Cardiac muscle cell (in vitro differentiated cells and primary cell): ENCODE data around the gene CCDC14. TPM values are rescaled to one million over a fixed set of nuclear protein-coding genes. Genes with fewer than 3 reads are reported as not detected.
"Not testable (repeated sequence)": the region's sequence is repeated elsewhere in the genome, so short reads cannot be mapped to it uniquely, and the experiment has no call there.

Experiments used
- DNase-seq, 2 donors: peaks; one replicate each; pipeline versions ENCODE4 v3.0.0 to v3.0.0-alpha.2; 2010 to 2017; ENCODE audit warnings: low read depth in 1 of 2, low spot score in 1 of 2
- H3K27ac ChIP-seq: fragments of 200-600 bp; sonication (generic); 2 replicates; pipeline ENCODE4 v1.5.1; 2016
- H3K27me3 ChIP-seq: fragments of 200-600 bp; sonication (generic); 2 replicates; pipeline ENCODE4 v1.6.0; 2016; ENCODE audit warnings: control low read depth
- H3K36me3 ChIP-seq: fragments of 200-600 bp; sonication (generic); 2 replicates; pipeline ENCODE4 v1.5.1; 2016; ENCODE audit warnings: control low read depth
- H3K4me1 ChIP-seq: fragments of 200-600 bp; sonication (generic); 2 replicates; pipeline ENCODE4 v1.8.1; 2017; ENCODE audit warnings: low read depth, mild to moderate bottlenecking, mixed run types
- H3K4me3 ChIP-seq: fragments of 200-600 bp; sonication (generic); 2 replicates; pipeline ENCODE4 v1.5.1; 2016; ENCODE audit warnings: mild to moderate bottlenecking
- H3K9me3 ChIP-seq: fragments of 200-600 bp; sonication (generic); 2 replicates; pipeline ENCODE4 v1.5.1; 2017; ENCODE audit warnings: low read depth, mild to moderate bottlenecking, control low read depth
- polyA plus RNA-seq: library from polyadenylated mRNA; unstranded; fragments of >200 nt; fragmentation: Nextera tagmentation; extraction: Ambion mirVana; gene quantifications from 2 replicates; pipeline ENCODE4 v1.2.1, GENCODE V29; 2016
- total RNA-seq: library from RNA; depleted of rRNA; stranded (reverse); fragments of >200 nt; gene quantifications from 2 replicates; pipeline ENCODE4 v1.2.3, GENCODE V29; 2016
- TF ChIP-seq, protein P1 (sequence below): IDR thresholded peaks from 2 replicates; pipeline ENCODE4 v1.5.1; 2012; ENCODE audit warnings: low read depth, mild to moderate bottlenecking, low read length

The CCDC14 gene
- total and polyA plus RNA-seq, 2 experiments from 2014 or later = 16.9 to 45.5 TPM

DNA sequence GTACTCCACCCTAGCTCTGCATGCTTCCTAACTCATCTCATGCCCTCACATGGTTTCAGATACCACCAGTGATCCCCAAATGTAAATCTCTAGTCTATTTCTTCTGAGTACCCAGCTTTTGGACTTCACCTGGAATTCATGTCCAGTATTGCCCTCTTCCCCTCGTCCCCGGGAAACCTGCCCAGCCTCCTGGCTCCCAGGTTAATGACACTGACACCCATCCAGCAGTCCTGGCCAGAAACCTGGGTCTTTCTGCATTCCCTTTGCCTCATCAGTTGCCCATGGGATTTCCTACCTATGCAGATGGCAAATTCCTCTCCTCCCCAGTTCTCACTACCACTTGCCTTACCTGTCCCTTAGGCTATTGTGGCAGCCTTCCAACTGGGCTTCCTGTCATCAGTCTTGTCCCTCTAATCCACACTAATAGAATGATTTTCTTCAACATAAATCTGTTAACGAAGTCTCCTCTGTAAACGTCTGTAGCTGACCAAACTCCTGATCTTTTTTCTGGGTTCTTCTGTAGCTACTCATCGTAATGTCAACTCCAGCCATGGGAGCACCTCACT is 61.6 kb downstream of the CCDC14 start:
- Histone ChIP-seq H3K36me3 (no peaks in the 10 kb centered on the region), H3K9me3 (no peaks in the 10 kb centered on the region), H3K27me3 (no peaks in the 10 kb centered on the region), H3K4me1 (no peaks in the 10 kb centered on the region), H3K4me3 (no peak overlapping the region), H3K27ac (no peak overlapping the region)
- no peak for DNase-seq
- TF ChIP-seq, protein P1, sequence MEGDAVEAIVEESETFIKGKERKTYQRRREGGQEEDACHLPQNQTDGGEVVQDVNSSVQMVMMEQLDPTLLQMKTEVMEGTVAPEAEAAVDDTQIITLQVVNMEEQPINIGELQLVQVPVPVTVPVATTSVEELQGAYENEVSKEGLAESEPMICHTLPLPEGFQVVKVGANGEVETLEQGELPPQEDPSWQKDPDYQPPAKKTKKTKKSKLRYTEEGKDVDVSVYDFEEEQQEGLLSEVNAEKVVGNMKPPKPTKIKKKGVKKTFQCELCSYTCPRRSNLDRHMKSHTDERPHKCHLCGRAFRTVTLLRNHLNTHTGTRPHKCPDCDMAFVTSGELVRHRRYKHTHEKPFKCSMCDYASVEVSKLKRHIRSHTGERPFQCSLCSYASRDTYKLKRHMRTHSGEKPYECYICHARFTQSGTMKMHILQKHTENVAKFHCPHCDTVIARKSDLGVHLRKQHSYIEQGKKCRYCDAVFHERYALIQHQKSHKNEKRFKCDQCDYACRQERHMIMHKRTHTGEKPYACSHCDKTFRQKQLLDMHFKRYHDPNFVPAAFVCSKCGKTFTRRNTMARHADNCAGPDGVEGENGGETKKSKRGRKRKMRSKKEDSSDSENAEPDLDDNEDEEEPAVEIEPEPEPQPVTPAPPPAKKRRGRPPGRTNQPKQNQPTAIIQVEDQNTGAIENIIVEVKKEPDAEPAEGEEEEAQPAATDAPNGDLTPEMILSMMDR = no peak

- DNase-seq = no peak
- Histone ChIP-seq H3K4me1 (no peaks in the 10 kb centered on the region), H3K27me3 (no peaks in the 10 kb centered on the region), H3K36me3 (no peaks in the 10 kb centered on the region), H3K4me3 (no peak overlapping the region), H3K27ac (no peak overlapping the region), H3K9me3 (no peaks in the 10 kb centered on the region)
- TF ChIP-seq, protein P1 = no peak
Observed at GRCh38 chr3:123893012-123893411, 68.0 kb downstream of the CCDC14 start.

- H3K4me3 ChIP-seq = no peak overlapping the region
- TF ChIP-seq, protein P1 = no peak
Observed at GRCh38 chr3:123892195-123892594, 68.8 kb downstream of the CCDC14 start.

GRCh38 chr3:123890991-123891390 is 70.0 kb downstream of the CCDC14 start:
- not testable (repeated sequence) for H3K4me3 ChIP-seq, H3K36me3 ChIP-seq, DNase-seq, H3K4me1 ChIP-seq, H3K27ac ChIP-seq, H3K9me3 ChIP-seq, H3K27me3 ChIP-seq

More at GRCh38 chr3:123892195-123892594, 68.8 kb downstream of the CCDC14 start:
- Histone ChIP-seq H3K36me3 (no peaks in the 10 kb centered on the region), H3K27me3 (no peaks in the 10 kb centered on the region), H3K27ac (no peak overlapping the region), H3K4me1 (no peaks in the 10 kb centered on the region), H3K9me3 (no peaks in the 10 kb centered on the region)
- DNase-seq = no peak

DNA sequence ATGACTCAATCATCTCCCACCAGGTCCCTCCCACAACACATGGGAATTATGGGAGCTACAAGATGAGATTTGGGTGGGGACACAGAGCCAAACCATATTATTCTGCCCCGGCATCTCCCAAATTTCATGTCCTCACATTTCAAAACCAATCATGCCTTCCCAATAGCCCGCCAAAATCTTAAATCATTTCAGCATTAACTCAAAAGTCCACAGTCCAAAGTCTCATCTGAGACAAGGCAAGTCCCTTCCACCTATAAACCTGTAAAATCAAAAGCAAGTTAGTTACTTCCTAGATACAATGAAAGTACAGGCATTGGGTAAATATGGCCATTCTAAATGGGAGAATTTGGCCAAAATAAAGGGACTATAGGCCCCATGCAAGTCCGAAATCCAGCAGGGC is 70.9 kb downstream of the CCDC14 start:
- not testable (repeated sequence) for H3K27me3 ChIP-seq, H3K4me3 ChIP-seq, H3K27ac ChIP-seq, DNase-seq, H3K4me1 ChIP-seq, H3K36me3 ChIP-seq, H3K9me3 ChIP-seq

GRCh38 chr3:123884993-123885392 is 76.0 kb downstream of the CCDC14 start:
- no peaks in the 10 kb centered on the region for H3K36me3 ChIP-seq
- DNase-seq = no peak
- TF ChIP-seq, protein P1 = no peak
- no peak overlapping the region for H3K4me3 ChIP-seq
- no peaks in the 10 kb centered on the region for H3K9me3 ChIP-seq
- no peak overlapping the region for H3K27ac ChIP-seq
- no peaks in the 10 kb centered on the region for H3K4me1 ChIP-seq
- peaks cover 18% of the 10 kb centered on the region for H3K27me3 ChIP-seq
